Measurements from ENCODE around the gene KIAA1549. TPM values are rescaled to one million over a fixed set of nuclear protein-coding genes. Genes with fewer than 3 reads are reported as not detected.

The KIAA1549 gene
- total RNA-seq, 3 donors from 2014 or later (not counting 1 experiment from before 2014, with no cell fraction given) = 0.08 to 0.09 (median 0.09) TPM

DNA sequence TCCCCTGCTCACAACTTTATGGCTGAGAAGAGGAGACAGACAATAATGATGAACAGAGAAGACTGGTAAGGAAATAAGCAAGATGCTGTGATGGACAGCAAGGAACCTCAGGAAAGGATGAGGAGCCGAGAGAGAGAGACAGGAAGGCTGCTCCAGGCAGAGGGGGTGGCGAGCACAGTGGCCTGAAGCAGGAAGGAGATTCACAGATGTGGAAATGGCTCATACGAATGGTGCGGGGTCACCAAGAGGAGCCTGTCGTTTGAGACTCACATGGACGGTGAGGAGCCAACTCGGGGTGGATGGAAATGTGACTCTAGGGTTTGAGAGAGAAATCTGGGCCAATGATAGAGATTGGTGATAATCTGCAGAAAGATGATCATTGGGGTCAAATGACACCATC, 43.7 kb downstream of the KIAA1549 start:
- Histone ChIP-seq H3K4me3 (ENCODE audit: low read length) (no peak overlapping the region), H3K9me3 (ENCODE audit: control insufficient read depth, insufficient read depth, low read length) (no peaks in the 10 kb centered on the region), H3K27me3 (ENCODE audit: control insufficient read depth, insufficient read depth, low read length) (no peaks in the 10 kb centered on the region), H3K36me3 (ENCODE audit: control insufficient read depth, insufficient read depth, low read length) (no peaks in the 10 kb centered on the region), H3K4me1 (ENCODE audit: control insufficient read depth, insufficient read depth, low read length) (no peaks in the 10 kb centered on the region), H3K27ac (ENCODE audit: low read length) (no peak overlapping the region)
- Mint-ChIP-seq H3K4me1 (no peaks in the 10 kb centered on the region), H3K27ac (no peak overlapping the region), H3K4me3 (no peak overlapping the region), H3K9me3 (no peaks in the 10 kb centered on the region), H3K27me3 (ENCODE audit: low read depth in 2 of 2) (peaks cover 8 to 16% of the 10 kb centered on the region in 2 donors), H3K36me3 (no peaks in the 10 kb centered on the region)
- intact Hi-C loops (cut with micrococcal nuclease) = no loop called here
- TF ChIP-seq, protein P1, sequence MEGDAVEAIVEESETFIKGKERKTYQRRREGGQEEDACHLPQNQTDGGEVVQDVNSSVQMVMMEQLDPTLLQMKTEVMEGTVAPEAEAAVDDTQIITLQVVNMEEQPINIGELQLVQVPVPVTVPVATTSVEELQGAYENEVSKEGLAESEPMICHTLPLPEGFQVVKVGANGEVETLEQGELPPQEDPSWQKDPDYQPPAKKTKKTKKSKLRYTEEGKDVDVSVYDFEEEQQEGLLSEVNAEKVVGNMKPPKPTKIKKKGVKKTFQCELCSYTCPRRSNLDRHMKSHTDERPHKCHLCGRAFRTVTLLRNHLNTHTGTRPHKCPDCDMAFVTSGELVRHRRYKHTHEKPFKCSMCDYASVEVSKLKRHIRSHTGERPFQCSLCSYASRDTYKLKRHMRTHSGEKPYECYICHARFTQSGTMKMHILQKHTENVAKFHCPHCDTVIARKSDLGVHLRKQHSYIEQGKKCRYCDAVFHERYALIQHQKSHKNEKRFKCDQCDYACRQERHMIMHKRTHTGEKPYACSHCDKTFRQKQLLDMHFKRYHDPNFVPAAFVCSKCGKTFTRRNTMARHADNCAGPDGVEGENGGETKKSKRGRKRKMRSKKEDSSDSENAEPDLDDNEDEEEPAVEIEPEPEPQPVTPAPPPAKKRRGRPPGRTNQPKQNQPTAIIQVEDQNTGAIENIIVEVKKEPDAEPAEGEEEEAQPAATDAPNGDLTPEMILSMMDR (IDR thresholded peaks at IDR 0.05) = no peak
- no peak for ATAC-seq
- WGBS (ENCODE audit: insufficient coverage) = 89% methylated on average over 7 of the region's 7 CpGs
- DNase-seq = no peak

DNA sequence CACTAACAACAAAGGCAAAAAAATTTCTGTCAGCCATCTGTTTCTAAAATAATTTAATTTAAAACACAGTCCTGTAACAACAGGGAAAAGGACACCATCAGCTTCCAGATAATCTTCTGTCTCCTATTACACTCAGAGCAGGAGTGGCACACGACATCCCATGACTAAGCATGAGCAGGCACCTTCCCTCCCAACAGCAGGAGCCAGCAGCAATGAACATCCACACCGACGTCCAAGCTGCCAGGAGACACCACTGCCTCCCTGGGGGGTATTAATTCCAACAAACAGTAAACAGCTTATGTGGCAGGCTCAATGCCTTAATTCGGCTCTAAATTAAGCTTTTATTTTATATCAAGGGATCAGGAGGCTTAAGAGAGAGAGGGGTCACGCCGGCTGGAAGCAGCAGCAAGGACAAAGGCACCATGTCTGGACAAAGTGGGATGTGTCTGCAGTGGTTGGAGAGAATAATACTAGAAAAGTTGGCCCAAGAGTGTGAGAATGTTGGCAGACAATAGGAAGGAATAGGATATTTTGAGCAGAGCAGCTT, 45.7 kb downstream of the KIAA1549 start:
- TF ChIP-seq, protein P1 (IDR thresholded peaks at IDR 0.05) = no peak
- no peak for DNase-seq
- Histone ChIP-seq H3K4me3 (ENCODE audit: low read length) (no peak overlapping the region), H3K9me3 (ENCODE audit: control insufficient read depth, insufficient read depth, low read length) (no peaks in the 10 kb centered on the region), H3K36me3 (ENCODE audit: control insufficient read depth, insufficient read depth, low read length) (no peaks in the 10 kb centered on the region), H3K4me1 (ENCODE audit: control insufficient read depth, insufficient read depth, low read length) (no peaks in the 10 kb centered on the region), H3K27me3 (ENCODE audit: control insufficient read depth, insufficient read depth, low read length) (no peaks in the 10 kb centered on the region), H3K27ac (ENCODE audit: low read length) (no peak overlapping the region)
- Mint-ChIP-seq H3K4me1 (no peaks in the 10 kb centered on the region), H3K27me3 (ENCODE audit: low read depth in 2 of 2) (peaks cover 9 to 16% of the 10 kb centered on the region in 2 donors), H3K4me3 (no peak overlapping the region), H3K9me3 (no peaks in the 10 kb centered on the region), H3K36me3 (no peaks in the 10 kb centered on the region), H3K27ac (no peak overlapping the region)
- WGBS (ENCODE audit: insufficient coverage) = 63% methylated on average over 6 of the region's 6 CpGs
- intact Hi-C loops (cut with micrococcal nuclease) = loop anchor here (2.0 kb wide), 1 partner anchor 19 kb away; no protein-coding TSS in a partner anchor
- ATAC-seq = no peak

DNA sequence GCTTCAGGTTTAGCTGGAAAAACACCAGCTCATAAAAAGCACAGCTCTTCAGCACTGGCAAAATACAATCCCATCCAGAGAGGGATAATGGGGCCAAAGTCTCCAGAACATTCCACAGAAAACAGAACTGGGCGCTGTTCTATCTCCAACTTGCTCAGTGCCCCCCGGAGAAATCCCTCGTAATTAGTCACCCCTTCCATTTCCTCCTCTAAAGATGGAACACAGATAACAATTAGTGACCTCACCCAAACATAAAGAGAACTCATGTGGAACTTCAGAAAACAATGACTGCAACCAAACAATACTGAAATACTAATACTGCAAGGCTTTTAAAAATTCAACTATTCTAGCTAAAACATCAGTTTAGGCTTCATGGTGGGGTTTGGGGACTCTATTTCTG, 46.3 kb downstream of the KIAA1549 start:
- DNase-seq (no peak), ATAC-seq (no peak)
- Mint-ChIP-seq H3K36me3 (no peaks in the 10 kb centered on the region), H3K27me3 (ENCODE audit: low read depth in 2 of 2) (peaks cover 9 to 16% of the 10 kb centered on the region in 2 donors), H3K4me3 (no peak overlapping the region), H3K27ac (no peak overlapping the region), H3K9me3 (no peaks in the 10 kb centered on the region), H3K4me1 (no peaks in the 10 kb centered on the region)
- Histone ChIP-seq H3K4me1 (ENCODE audit: control insufficient read depth, insufficient read depth, low read length) (no peaks in the 10 kb centered on the region), H3K36me3 (ENCODE audit: control insufficient read depth, insufficient read depth, low read length) (no peaks in the 10 kb centered on the region), H3K9me3 (ENCODE audit: control insufficient read depth, insufficient read depth, low read length) (no peaks in the 10 kb centered on the region), H3K27me3 (ENCODE audit: control insufficient read depth, insufficient read depth, low read length) (no peaks in the 10 kb centered on the region), H3K27ac (ENCODE audit: low read length) (no peak overlapping the region), H3K4me3 (ENCODE audit: low read length) (no peak overlapping the region)
- intact Hi-C loops (cut with micrococcal nuclease) = loop anchor here (2.0 kb wide), 1 partner anchor 20 kb away; no protein-coding TSS in a partner anchor
- TF ChIP-seq, protein P1 (IDR thresholded peaks at IDR 0.05) = no peak
- 76% methylated on average over 3 of the region's 3 CpGs for WGBS (ENCODE audit: insufficient coverage)

DNA sequence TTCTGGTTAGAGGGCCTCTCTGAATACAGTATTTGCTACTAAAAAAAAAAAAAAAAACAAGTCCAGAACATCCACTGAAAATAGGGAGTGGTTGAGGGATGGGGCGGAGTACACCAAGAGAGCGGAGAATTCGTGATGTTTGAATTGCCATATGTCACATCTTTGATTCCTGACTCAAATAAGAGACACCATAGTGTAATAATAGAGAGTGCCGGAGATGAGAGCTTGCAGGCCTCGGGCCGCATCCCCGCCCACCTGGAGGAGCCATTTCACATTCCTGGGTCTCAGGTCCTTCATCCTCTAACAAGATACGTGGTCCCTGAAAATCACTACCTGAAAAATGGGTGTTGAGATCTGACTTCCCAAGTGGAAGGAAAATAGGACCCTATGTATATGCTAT, 46.8 kb downstream of the KIAA1549 start:
- TF ChIP-seq, protein P1 (IDR thresholded peaks at IDR 0.05) = no peak
- Histone ChIP-seq H3K27ac (ENCODE audit: low read length) (no peak overlapping the region), H3K4me1 (ENCODE audit: control insufficient read depth, insufficient read depth, low read length) (no peaks in the 10 kb centered on the region), H3K9me3 (ENCODE audit: control insufficient read depth, insufficient read depth, low read length) (no peaks in the 10 kb centered on the region), H3K27me3 (ENCODE audit: control insufficient read depth, insufficient read depth, low read length) (no peaks in the 10 kb centered on the region), H3K4me3 (ENCODE audit: low read length) (no peak overlapping the region), H3K36me3 (ENCODE audit: control insufficient read depth, insufficient read depth, low read length) (no peaks in the 10 kb centered on the region)
- Mint-ChIP-seq H3K36me3 (no peaks in the 10 kb centered on the region), H3K4me1 (no peaks in the 10 kb centered on the region), H3K27ac (no peak overlapping the region), H3K27me3 (ENCODE audit: low read depth in 2 of 2) (peaks cover 9 to 16% of the 10 kb centered on the region in 2 donors), H3K9me3 (no peaks in the 10 kb centered on the region), H3K4me3 (no peak overlapping the region)
- 100% methylated on average over 4 of the region's 8 CpGs for WGBS (ENCODE audit: insufficient coverage)
- intact Hi-C loops (cut with micrococcal nuclease) = loop anchor here (2.0 kb wide), 1 partner anchor 20 kb away; no protein-coding TSS in a partner anchor
- ATAC-seq (no peak), DNase-seq (no peak)

Measured in natural killer cell (primary cell).